ENCODE results near the gene GRID2.

The GRID2 gene

DNA sequence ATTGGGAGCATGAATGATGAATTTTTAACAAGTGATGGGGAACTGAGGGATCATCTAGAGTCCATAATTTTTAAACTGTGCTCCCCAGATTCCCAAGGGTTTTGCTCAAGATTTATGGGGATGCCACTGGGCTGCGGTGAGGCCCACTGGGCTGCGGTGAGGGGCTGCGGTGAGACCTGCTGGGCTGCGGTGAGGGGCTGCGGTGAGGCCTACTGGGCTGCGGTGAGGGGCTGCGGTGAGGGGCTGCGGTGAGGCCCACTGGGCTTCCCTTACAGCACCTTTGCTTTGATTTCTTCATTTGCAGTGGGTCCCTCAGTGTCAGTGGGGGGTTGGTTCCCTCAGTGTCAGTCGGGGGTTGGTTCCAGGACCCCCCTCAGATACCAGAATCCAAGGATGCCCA lies 1477.4 kb downstream of the GRID2 start:
- no peaks in the 10 kb centered on the region for H3K79me1 ChIP-seq (ENCODE audit: low read depth, low read length)
- no peak overlapping the region for H4K91ac ChIP-seq (ENCODE audit: low read depth, low read length, poor library complexity)

DNA sequence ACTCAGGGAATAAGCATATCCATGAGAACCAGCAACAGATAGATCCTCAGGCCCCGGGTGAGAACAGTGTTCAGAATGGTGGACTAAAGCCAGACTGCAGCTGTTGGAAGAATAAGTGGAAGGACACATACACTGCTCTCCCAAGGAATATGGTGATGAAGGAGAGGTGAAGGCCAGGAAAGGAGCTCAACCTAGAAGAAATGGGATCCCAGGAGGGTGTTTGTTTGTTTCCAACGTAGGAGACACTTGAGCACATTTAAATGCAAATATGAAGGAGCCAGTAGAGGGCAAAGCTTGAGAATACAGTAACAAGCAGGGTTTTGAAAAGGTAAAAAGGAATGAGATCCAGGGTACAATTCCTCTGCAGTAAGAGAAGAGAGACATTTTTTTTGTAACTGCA lies 1482.4 kb downstream of the GRID2 start:
- no peak overlapping the region for H3K14ac ChIP-seq (ENCODE audit: low read length)
- no peak overlapping the region for H2AK5ac ChIP-seq (ENCODE audit: low read depth, low read length)
- no peak overlapping the region for H2AFZ ChIP-seq (ENCODE audit: low read length)
- no peak overlapping the region for H2BK5ac ChIP-seq (ENCODE audit: low read length)
- no peak overlapping the region for H3K4me3 ChIP-seq (ENCODE audit: low read length in 2 of 2)
- H2BK12ac ChIP-seq (ENCODE audit: low read length), result no peak overlapping the region
- H3K9ac ChIP-seq (ENCODE audit: low read depth, low read length, poor library complexity), result no peak overlapping the region
- no peaks in the 10 kb centered on the region for H3K4me1 ChIP-seq (ENCODE audit: control insufficient read depth in 2 of 2, insufficient read depth in 1 of 2, low read depth in 1 of 2, low read length in 2 of 2)
- H3K36me3 ChIP-seq (replicated peaks in 1 of 2; ENCODE audit: control insufficient read depth in 2 of 2, insufficient read depth in 2 of 2, low read length in 2 of 2), result no peaks in the 10 kb centered on the region
- WGBS, 2 donors (ENCODE audit: extremely low coverage in 2 of 2, insufficient read length in 2 of 2, insufficient replicate concordance in 1 of 2), result no CpG with 5 or more reads among the region's 2 CpGs
- H3K27ac ChIP-seq (replicated peaks; ENCODE audit: low read length), result no peak overlapping the region
- no peaks in the 10 kb centered on the region for H3K27me3 ChIP-seq (ENCODE audit: control insufficient read depth in 3 of 3, insufficient read depth in 3 of 3, low read depth in 1 of 3, low read length in 3 of 3)
- H2BK120ac ChIP-seq (ENCODE audit: low read depth, low read length), result no peak overlapping the region
- no peak overlapping the region for H3K4ac ChIP-seq (ENCODE audit: low read length)
- H3K18ac ChIP-seq (ENCODE audit: low read length), result no peak overlapping the region
- no peaks in the 10 kb centered on the region for H3K79me1 ChIP-seq (ENCODE audit: low read depth, low read length)
- no peak overlapping the region for H3K23ac ChIP-seq (ENCODE audit: low read depth, low read length, poor library complexity)
- no peak overlapping the region for H4K8ac ChIP-seq (ENCODE audit: low read depth, low read length)
- DNase-seq (ENCODE audit: low spot score), result no peak
- no peak overlapping the region for H4K91ac ChIP-seq (ENCODE audit: low read depth, low read length, poor library complexity)
- H2BK15ac ChIP-seq (ENCODE audit: low read length), result no peak overlapping the region
- H3K4me2 ChIP-seq (ENCODE audit: insufficient read depth, low read length, poor library complexity, severe bottlenecking), result no peak overlapping the region
- no peaks in the 10 kb centered on the region for H3K9me3 ChIP-seq (replicated peaks in 1 of 2; ENCODE audit: control insufficient read depth in 2 of 2, insufficient read depth in 1 of 2, low read depth in 1 of 2, low read length in 2 of 2)

More for the DNA sequence above, 1477.4 kb downstream of the GRID2 start:
- H2AFZ ChIP-seq (ENCODE audit: low read length), result no peak overlapping the region
- H3K4ac ChIP-seq (ENCODE audit: low read length), result no peak overlapping the region
- no peak overlapping the region for H2BK15ac ChIP-seq (ENCODE audit: low read length)
- no peak overlapping the region for H3K9ac ChIP-seq (ENCODE audit: low read depth, low read length, poor library complexity)
- no peaks in the 10 kb centered on the region for H3K9me3 ChIP-seq (replicated peaks in 1 of 2; ENCODE audit: control insufficient read depth in 2 of 2, insufficient read depth in 1 of 2, low read depth in 1 of 2, low read length in 2 of 2)
- no peak for DNase-seq (ENCODE audit: low spot score)
- no peak overlapping the region for H2BK12ac ChIP-seq (ENCODE audit: low read length)
- no peak overlapping the region for H2BK5ac ChIP-seq (ENCODE audit: low read length)
- WGBS, 2 donors (ENCODE audit: extremely low coverage in 2 of 2, insufficient read length in 2 of 2, insufficient replicate concordance in 1 of 2), result no CpG with 5 or more reads among the region's 9 CpGs
- no peak overlapping the region for H3K23ac ChIP-seq (ENCODE audit: low read depth, low read length, poor library complexity)
- peak overlapping the region; percentile 43 for H4K8ac ChIP-seq (ENCODE audit: low read depth, low read length)
- no peak overlapping the region for H3K18ac ChIP-seq (ENCODE audit: low read length)
- H3K27ac ChIP-seq (replicated peaks; ENCODE audit: low read length), result no peak overlapping the region
- no peak overlapping the region for H3K14ac ChIP-seq (ENCODE audit: low read length)
- H3K4me3 ChIP-seq (ENCODE audit: low read length in 2 of 2), result no peak overlapping the region
- peaks cover 0 to 5% of the 10 kb centered on the region in 2 donors for H3K4me1 ChIP-seq (ENCODE audit: control insufficient read depth in 2 of 2, insufficient read depth in 1 of 2, low read depth in 1 of 2, low read length in 2 of 2)
- no peak overlapping the region for H2BK120ac ChIP-seq (ENCODE audit: low read depth, low read length)
- no peaks in the 10 kb centered on the region for H3K27me3 ChIP-seq (ENCODE audit: control insufficient read depth in 3 of 3, insufficient read depth in 3 of 3, low read depth in 1 of 3, low read length in 3 of 3)
- H2AK5ac ChIP-seq (ENCODE audit: low read depth, low read length), result no peak overlapping the region
- H3K4me2 ChIP-seq (ENCODE audit: insufficient read depth, low read length, poor library complexity, severe bottlenecking), result no peak overlapping the region
- no peaks in the 10 kb centered on the region for H3K36me3 ChIP-seq (replicated peaks in 1 of 2; ENCODE audit: control insufficient read depth in 2 of 2, insufficient read depth in 2 of 2, low read length in 2 of 2)

DNA sequence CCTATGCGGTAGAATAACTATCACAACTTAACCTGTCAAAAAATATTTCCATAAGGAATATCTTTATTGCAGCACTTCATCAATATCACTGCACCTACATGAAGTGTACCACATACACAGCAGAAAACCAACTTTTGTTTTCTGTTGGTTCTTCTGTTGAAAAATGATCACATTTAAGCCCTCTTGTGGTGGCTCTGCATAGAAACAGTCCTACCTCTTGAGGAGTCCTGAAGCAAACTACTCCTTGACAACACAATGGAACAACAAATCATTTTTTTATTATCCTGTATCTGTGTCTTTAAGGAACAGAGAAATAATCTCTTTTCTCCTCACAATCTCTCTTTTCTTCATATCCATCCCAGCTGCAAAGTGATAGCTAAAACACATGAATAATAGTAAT lies 1484.9 kb downstream of the GRID2 start:
- Histone ChIP-seq H2BK12ac (ENCODE audit: low read length) (no peak overlapping the region), H3K36me3 (replicated peaks in 1 of 2; ENCODE audit: control insufficient read depth in 2 of 2, insufficient read depth in 2 of 2, low read length in 2 of 2) (no peaks in the 10 kb centered on the region), H2BK5ac (ENCODE audit: low read length) (no peak overlapping the region), H3K4me2 (ENCODE audit: insufficient read depth, low read length, poor library complexity, severe bottlenecking) (no peak overlapping the region), H3K14ac (ENCODE audit: low read length) (no peak overlapping the region), H3K23ac (ENCODE audit: low read depth, low read length, poor library complexity) (no peak overlapping the region), H2BK15ac (ENCODE audit: low read length) (no peak overlapping the region), H4K91ac (ENCODE audit: low read depth, low read length, poor library complexity) (no peak overlapping the region), H3K27ac (replicated peaks; ENCODE audit: low read length) (no peak overlapping the region), H3K4ac (ENCODE audit: low read length) (no peak overlapping the region), H3K79me1 (ENCODE audit: low read depth, low read length) (no peaks in the 10 kb centered on the region), H3K18ac (ENCODE audit: low read length) (no peak overlapping the region), H2AFZ (ENCODE audit: low read length) (no peak overlapping the region), H2BK120ac (ENCODE audit: low read depth, low read length) (no peak overlapping the region), H3K27me3 (ENCODE audit: control insufficient read depth in 3 of 3, insufficient read depth in 3 of 3, low read depth in 1 of 3, low read length in 3 of 3) (peaks cover 0 to 13% (median 0%) of the 10 kb centered on the region in 3 experiments), H4K8ac (ENCODE audit: low read depth, low read length) (no peak overlapping the region), H3K4me1 (ENCODE audit: control insufficient read depth in 2 of 2, insufficient read depth in 1 of 2, low read depth in 1 of 2, low read length in 2 of 2) (peaks cover 0 to 2% of the 10 kb centered on the region in 2 donors), H2AK5ac (ENCODE audit: low read depth, low read length) (no peak overlapping the region), H3K9me3 (replicated peaks in 1 of 2; ENCODE audit: control insufficient read depth in 2 of 2, insufficient read depth in 1 of 2, low read depth in 1 of 2, low read length in 2 of 2) (no peaks in the 10 kb centered on the region), H3K4me3 (ENCODE audit: low read length in 2 of 2) (no peak overlapping the region), H3K9ac (ENCODE audit: low read depth, low read length, poor library complexity) (no peak overlapping the region)
- no peak for DNase-seq (ENCODE audit: low spot score)
- WGBS, 2 donors (ENCODE audit: extremely low coverage in 2 of 2, insufficient read length in 2 of 2, insufficient replicate concordance in 1 of 2), result no CpG with 5 or more reads among the region's 1 CpG

DNA sequence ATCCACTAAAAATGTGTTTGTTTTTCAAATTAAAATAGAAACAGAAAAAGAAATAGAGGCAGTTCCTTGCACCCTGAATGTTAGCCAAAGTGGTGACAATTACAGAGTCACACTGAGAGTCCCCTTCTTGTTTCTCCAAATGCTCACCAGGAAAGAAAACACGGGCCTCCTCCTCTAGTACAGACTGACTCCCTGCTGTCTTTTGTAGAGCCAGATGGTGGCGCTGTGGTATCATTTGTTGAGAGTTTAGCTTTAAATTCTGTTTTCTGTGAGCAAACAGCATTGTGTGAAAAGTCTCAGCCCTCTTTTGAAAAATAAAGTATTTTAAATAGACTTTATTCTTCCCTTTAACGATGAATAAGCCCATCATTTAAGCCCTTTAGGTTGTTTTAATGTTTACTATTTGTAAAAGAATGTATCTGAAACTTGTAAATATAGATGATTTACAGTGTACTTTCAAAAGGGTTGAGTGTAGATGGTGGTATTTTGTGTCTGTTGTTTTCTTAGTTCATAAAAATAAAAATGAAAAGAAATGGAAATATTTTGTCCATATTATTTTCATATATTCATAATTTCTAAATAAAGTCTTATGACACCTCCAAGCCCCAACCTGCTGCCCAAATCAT lies 1487.9 kb downstream of the GRID2 start:
- H2AFZ ChIP-seq (ENCODE audit: low read length), result no peak overlapping the region
- peaks cover 0 to 28% (median 0%) of the 10 kb centered on the region in 3 experiments for H3K27me3 ChIP-seq (ENCODE audit: control insufficient read depth in 3 of 3, insufficient read depth in 3 of 3, low read depth in 1 of 3, low read length in 3 of 3)
- H3K4me3 ChIP-seq (ENCODE audit: low read length in 2 of 2), result no peak overlapping the region
- H3K18ac ChIP-seq (ENCODE audit: low read length), result no peak overlapping the region
- H2BK12ac ChIP-seq (ENCODE audit: low read length), result no peak overlapping the region
- no peak overlapping the region for H4K8ac ChIP-seq (ENCODE audit: low read depth, low read length)
- peaks cover 0 to 2% of the 10 kb centered on the region in 2 donors for H3K4me1 ChIP-seq (ENCODE audit: control insufficient read depth in 2 of 2, insufficient read depth in 1 of 2, low read depth in 1 of 2, low read length in 2 of 2)
- no peak overlapping the region for H3K9ac ChIP-seq (ENCODE audit: low read depth, low read length, poor library complexity)
- H4K91ac ChIP-seq (ENCODE audit: low read depth, low read length, poor library complexity), result no peak overlapping the region
- H3K9me3 ChIP-seq (replicated peaks in 1 of 2; ENCODE audit: control insufficient read depth in 2 of 2, insufficient read depth in 1 of 2, low read depth in 1 of 2, low read length in 2 of 2), result no peaks in the 10 kb centered on the region
- H2BK5ac ChIP-seq (ENCODE audit: low read length), result no peak overlapping the region
- peak; percentile 68 for DNase-seq (ENCODE audit: low spot score)
- no peak overlapping the region for H3K4me2 ChIP-seq (ENCODE audit: insufficient read depth, low read length, poor library complexity, severe bottlenecking)
- H3K27ac ChIP-seq (replicated peaks; ENCODE audit: low read length), result no peak overlapping the region
- WGBS, 2 donors (ENCODE audit: extremely low coverage in 2 of 2, insufficient read length in 2 of 2, insufficient replicate concordance in 1 of 2), result no CpG with 5 or more reads among the region's 3 CpGs
- no peak overlapping the region for H2BK120ac ChIP-seq (ENCODE audit: low read depth, low read length)
- H3K4ac ChIP-seq (ENCODE audit: low read length), result no peak overlapping the region
- no peak overlapping the region for H2BK15ac ChIP-seq (ENCODE audit: low read length)
- H2AK5ac ChIP-seq (ENCODE audit: low read depth, low read length), result no peak overlapping the region
- no peak overlapping the region for H3K23ac ChIP-seq (ENCODE audit: low read depth, low read length, poor library complexity)
- H3K36me3 ChIP-seq (replicated peaks in 1 of 2; ENCODE audit: control insufficient read depth in 2 of 2, insufficient read depth in 2 of 2, low read length in 2 of 2), result no peaks in the 10 kb centered on the region
- H3K79me1 ChIP-seq (ENCODE audit: low read depth, low read length), result no peaks in the 10 kb centered on the region
- no peak overlapping the region for H3K14ac ChIP-seq (ENCODE audit: low read length)

Measured in neuronal stem cell (in vitro differentiated cells).